ENCODE measurements around the gene AP3S1.
"Not testable (repeated sequence)": the region's sequence is repeated elsewhere in the genome, so short reads cannot be mapped to it uniquely, and the experiment has no call there.

The AP3S1 gene

GRCh38 chr5:115869256-115869795, 27.6 kb downstream of the AP3S1 start:
- DNase-seq (ENCODE audit: low read depth in 2 of 2), result no peak

DNA sequence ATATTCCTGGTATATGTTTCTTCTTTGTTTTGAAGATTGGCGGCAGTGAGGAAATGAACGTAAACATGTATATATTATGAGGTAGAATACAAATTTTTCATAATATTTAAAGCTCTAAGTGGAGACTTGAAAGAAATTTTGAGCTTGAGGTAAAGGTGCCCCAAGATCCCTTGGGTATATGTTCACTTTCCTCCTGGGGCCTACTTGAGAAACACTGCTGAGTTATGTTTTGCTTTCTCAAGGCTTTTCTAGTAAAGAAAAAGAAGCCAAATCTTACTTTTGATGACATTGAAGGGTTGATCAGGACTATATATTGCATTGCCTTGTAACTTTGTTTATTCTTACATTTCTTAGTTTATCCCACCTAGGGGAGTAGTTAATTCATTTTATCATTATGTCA, 30.7 kb downstream of the AP3S1 start:
- no peak for DNase-seq (ENCODE audit: low read depth in 2 of 2)

GRCh38 chr5:115873392-115873791, 31.7 kb downstream of the AP3S1 start:
- DNase-seq (ENCODE audit: low read depth in 2 of 2), result no peak

DNA sequence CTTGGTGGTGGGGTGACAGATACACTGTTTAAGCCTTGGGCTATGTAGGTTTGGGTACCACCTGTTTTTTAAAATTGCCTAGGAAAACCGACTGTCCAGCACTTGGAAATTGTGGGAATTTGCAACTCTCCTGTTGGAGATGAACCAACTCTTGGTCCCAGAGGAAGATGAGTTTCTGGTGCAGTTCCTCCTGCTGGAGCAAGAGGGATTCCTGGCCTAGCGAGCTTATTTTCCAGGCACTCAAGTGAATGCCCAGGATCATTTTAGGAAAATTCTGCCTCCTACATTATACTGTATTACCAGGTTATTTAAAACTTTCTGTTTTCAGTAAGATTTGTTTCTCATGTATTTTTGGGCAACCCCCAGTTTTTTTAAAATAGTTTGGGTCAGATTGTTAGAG, 33.7 kb downstream of the AP3S1 start:
- no peak for DNase-seq (ENCODE audit: low read depth in 2 of 2)

DNA sequence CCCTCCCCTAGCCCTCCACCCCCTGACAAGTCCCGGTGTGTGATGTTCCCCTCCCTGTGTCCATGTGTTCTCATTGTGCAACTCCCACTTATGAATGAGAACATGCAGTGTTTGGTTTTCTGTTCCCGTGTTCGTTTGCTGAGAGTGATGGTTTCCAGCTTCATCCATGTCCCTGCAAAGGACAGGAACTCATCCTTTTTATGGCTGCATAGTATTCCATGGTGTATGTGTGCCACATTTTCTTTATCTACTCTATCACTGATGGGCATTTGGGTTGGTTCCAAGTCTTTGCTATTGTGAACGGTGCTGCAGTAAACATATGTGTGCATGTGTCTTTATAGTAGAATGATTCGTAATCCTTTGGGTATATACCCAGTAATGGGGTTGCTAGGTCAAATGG, 35.6 kb downstream of the AP3S1 start:
- DNase-seq (ENCODE audit: low read depth in 2 of 2), result not testable (repeated sequence)

DNA sequence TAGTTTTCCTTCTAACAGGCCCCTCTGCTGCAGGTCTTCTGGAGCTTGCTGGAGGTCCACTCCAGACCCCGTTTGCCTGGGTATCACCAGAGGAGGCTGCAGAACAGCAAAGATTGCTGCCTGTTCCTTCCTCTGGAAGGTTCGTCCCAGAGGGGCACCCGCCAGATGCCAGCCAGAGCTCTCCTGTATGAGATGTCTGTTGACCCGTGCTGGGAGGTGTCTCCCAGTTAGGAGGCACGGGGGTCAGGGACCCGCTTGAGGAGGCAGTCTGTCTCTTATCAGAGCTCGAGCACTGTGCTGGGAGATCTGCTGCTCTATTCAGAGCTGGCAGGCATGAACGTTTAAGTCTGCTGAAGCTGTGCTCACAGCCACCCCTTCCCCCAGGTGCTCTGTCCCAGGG, 40.7 kb downstream of the AP3S1 start:
- not testable (repeated sequence) for DNase-seq (ENCODE audit: low read depth in 2 of 2)

DNA sequence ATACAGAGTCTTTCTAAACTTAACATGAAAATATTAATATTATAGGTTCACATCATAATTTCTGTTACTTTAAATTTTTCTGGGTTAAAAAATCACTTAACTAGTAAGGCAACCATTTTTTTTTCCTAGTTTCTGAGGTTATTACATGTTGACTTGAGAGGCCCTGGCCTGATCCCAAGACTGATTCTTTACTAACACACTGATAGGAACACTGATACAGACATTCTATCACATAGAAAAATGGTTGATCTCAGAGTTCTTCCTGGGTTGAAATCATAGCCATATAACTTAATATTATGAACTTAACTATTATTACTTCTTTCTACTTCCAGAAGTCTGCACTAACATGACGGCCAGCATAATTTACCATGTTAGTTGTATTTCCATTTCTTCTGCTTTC, 43.0 kb downstream of the AP3S1 start:
- DNase-seq (ENCODE audit: low read depth in 2 of 2), result no peak

DNA sequence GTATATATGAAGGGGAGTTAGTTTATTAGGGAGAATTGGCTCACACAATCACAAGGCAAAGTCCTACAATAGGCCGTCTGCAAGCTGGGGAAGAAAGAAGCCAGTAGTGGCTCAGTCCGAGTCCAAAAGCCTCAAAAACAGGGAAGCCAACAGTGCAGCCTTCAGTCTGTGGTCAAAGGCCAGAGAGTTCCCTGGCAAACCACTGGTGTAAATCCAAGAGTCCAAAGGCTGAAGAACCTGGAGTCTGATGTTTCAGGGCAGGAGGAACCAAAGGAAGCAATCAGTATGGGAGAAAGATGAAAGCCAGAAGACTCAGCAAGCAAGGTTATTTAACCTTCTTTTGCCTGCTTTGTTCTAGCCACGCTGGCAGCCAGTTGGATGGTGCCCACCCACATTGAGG, 43.5 kb downstream of the AP3S1 start:
- not testable (repeated sequence) for DNase-seq (ENCODE audit: low read depth in 2 of 2)

DNA sequence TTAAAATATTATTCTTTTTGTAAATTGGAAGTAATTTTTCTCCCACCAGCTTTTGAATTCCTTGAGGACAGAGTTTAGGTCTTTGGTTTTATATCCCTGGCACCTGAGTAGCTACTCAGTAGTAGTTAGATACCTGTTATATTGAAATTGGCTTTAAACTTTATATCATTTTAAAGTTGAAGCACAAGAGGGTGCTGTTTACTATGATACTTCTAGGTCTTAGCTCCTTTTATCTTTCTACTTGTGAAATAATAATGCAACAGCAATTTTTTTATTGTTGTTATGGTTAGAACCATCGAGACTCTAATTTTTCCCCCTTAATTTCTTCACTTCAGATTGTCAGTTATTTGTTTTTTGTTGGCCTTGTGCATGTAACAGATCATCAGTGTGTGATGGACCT, 46.3 kb downstream of the AP3S1 start:
- DNase-seq (ENCODE audit: low read depth in 2 of 2), result no peak

DNA sequence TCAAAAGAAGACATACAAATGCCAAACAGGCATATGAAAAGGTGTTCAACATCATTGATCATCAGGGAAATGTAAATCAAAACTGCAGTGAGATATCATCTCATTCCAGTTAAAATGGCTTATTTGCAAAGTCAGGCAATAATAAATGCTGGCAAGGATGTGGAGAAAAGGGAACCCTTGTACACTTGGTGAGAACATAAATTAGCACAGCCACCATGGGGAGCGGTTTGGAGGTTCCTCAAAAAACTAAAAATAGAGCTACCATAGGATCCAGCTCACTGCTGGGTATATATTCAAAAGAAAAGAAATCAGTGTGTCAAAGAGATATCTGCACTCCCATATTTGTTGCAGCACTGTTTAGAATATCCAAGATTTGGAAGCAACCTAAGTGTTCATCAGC, 50.3 kb downstream of the AP3S1 start:
- no peak for DNase-seq (ENCODE audit: low read depth in 2 of 2)

- no peak for DNase-seq (ENCODE audit: low read depth in 2 of 2)
These were observed 52.6 kb downstream of the AP3S1 start for GRCh38 chr5:115894342-115894741.

DNA sequence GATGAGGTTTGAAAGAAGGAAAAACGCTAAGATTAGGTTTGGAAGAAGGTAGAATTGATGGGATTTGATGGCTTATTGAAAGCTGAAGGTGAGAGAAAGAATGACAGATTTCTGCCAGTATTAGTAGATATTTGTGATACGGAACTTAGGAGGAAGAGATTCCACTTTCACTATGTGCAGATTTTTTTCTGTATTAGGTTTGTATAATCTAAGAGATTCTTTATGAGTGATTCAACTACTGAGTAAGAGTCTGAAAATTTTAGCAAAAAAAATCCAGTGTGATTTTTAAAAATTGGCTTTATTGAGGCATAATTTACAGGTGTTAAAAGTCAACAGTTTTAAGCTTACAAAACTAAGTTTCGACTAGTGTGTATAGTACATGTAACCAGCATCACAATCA, 54.1 kb downstream of the AP3S1 start:
- DNase-seq (ENCODE audit: low read depth in 2 of 2), result no peak

GRCh38 chr5:115898656-115899055, 56.9 kb downstream of the AP3S1 start:
- no peak for DNase-seq (ENCODE audit: low read depth in 2 of 2)

DNA sequence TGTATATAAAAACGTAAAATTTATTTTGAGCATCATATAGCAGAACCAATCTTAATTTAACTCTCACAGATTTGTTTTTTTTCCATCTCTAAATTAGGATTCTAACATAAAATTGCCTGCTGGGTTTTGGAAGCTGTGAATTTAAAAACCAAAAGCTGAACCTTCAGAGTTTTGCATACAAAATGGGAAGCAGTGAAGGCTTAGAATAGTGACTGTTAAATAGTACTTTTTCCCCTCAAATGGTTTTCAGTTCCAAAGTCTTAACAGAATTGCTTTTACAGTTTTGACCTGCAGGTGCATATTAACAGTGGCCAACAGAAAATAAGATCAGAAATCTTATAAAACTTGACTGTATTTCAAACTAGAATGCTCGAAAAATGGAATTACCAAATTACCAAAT, 65.4 kb downstream of the AP3S1 start:
- no peak for DNase-seq (ENCODE audit: low read depth in 2 of 2)

DNA sequence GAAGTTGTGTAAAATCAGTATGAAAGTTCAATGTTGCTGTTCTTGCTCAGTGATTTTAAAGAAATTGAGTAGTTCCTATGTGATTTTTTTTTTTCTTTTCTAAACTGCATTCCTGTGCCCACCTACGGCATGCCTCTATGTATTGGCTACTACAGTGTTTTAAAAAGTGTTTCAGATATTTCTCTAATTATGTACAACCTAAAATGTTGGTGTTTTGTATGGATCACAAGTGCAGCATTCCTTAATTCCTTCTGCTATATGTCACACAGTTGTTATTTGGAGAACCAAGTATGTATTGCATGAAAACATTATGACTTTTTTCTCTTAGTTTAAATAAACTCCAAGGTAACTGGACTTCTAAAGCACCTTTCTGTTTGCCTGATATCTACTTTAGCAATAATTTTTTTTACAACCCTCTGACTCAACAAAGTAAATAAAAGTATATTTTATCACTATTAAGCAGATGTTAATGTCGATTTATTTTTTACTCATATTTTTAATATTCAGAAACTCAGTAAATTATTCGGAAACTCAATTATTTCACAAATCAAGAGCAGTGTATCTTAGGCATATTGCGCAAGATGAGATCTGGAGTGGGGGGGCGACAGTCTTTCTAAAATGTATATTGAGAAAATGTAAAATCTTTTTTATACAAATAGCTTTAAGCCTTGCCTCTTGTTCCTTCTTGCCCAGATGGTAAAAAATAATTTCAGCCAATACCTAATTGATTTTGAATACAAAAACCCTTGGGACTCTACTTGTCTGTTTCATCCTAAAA, 72.1 kb downstream of the AP3S1 start:
- DNase-seq (ENCODE audit: low read depth in 2 of 2), result not testable (repeated sequence)

DNA sequence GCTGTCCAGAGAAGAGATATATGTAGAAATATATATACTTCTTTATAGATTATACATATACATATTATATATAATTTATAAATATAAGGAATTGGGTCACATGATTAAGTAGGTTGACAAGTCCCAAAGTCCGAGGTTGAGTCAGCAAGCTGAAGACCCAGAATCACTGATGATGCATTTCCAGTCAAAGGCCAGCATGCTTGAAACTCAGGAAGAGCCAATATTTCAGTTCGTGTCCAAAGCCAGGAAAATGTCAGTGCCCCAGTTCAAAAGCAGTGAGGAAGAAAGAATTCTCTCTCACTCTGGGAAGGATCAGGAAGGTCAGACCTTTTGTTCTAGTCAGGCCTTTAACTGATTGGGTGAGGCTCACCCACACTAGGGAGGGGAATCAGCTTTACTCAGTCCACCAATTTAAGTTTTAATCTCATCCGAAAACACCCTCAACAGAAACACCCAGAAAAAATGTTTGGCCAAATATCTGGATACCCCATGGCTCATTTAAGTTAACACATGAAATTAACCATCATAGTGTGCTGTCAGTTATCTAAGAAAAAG, 78.5 kb downstream of the AP3S1 start:
- DNase-seq (ENCODE audit: low read depth in 2 of 2), result no peak

DNA sequence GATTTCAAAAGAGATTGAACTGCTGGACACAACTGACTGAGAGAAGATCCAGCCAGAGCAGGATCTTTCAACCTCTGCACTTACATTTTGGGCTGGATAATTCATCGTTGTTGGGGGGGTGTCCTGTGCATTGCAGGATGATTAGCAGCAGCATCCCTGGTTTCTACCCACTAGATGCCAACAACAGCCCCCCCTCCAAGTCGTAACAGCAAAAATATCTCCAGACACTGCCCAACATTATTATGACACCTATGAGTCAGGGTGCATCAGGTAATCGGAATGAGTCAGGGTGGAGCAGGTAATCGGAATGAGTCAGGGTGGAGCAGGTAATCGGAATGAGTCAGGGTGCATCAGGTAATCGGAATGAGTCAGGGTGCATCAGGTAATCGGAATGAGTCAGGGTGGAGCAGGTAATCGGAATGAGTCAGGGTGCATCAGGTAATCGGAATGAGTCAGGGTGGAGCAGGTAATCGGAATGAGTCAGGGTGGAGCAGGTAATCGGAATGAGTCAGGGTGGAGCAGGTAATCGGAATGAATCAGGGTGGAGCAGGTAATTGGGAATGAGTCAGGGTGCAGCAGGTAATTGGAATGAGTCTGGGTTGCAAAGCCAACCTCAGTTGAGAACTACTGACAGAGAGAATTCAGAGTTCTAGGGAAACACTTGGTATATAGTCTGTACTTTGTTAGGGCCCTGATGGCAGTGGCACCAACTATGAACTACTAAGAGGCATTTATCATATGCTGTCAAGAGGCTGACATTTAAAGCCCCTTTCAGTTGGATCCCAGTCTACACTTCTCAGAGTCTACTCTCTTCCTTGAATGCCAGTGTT, 87.1 kb downstream of the AP3S1 start:
- not testable (repeated sequence) for DNase-seq (ENCODE audit: low read depth in 2 of 2)

GRCh38 chr5:115930171-115930570, 88.4 kb downstream of the AP3S1 start:
- not testable (repeated sequence) for DNase-seq (ENCODE audit: low read depth in 2 of 2)

- no peak for DNase-seq (ENCODE audit: low read depth in 2 of 2)
These were observed 89.0 kb downstream of the AP3S1 start for GRCh38 chr5:115930630-115931337.

- no peak for DNase-seq (ENCODE audit: low read depth in 2 of 2)
These were observed 91.3 kb downstream of the AP3S1 start for GRCh38 chr5:115932991-115933390.

DNA sequence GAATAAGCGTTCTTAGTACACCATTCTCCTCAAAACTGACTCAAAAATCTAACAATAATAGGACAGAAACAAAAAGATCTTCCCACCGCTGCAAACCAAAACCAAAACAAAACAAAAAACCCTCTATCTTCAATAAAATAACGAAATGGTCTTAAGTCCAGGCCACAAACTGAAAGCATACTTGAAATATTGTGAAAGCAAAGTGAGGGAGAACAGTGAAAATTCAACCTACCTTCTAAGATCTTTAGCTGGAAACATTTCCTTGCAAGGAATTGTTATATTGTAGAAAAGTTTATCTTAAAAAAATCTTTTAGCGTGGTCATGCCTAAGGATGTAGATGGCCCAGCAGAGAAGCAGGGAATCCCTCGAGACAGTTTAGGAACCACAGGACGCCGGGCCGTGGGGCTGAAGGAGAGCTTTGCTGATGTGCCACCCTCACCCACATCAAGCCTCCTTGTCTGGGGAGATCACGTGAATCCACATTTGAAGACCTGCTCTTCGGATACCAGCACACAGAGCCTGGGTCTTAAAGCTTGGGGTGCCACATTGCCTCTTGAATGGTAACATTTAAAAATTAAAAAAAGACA, 92.7 kb downstream of the AP3S1 start:
- no peak for DNase-seq (ENCODE audit: low read depth in 2 of 2)

GRCh38 chr5:115936031-115936430, 94.3 kb downstream of the AP3S1 start:
- DNase-seq (ENCODE audit: low read depth in 2 of 2), result no peak

Data from stimulated activated CD8-positive, alpha-beta memory T cell treated with anti-CD3 and anti-CD28 coated beads, Interleukin-2, amount 100 ng/mL, for 48 hours (primary cell).